Measurements from ENCODE around the gene THTPA.
"Not testable (repeated sequence)": the region's sequence is repeated elsewhere in the genome, so short reads cannot be mapped to it uniquely, and the experiment has no call there.

Gene THTPA

GRCh38 chr14:23533652-23534435, 22.2 kb upstream of the THTPA start:
- DNase-seq (ENCODE audit: low spot score), result no peak

DNA sequence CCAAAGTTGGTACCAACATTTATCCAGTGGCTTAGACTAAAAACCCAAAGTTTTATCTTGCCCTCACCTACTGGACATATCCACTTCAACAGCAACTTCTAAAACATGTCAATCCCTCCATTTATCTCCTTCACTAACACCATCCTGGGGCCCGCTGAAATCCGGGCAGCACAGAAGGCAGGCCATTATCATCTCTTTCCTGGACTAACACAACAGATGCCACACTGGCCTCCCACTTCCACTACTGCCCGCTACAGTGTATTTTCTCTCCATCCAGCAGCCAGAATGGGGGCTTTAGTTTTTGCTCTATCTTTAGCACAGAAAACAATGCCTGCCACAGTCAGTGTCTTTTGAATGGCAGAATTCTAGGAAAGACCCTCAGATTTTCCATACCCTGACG, 20.1 kb upstream of the THTPA start:
- DNase-seq (ENCODE audit: low spot score), result no peak

- no peak for DNase-seq (ENCODE audit: low spot score)
Measured at GRCh38 chr14:23536494-23536893, 19.6 kb upstream of the THTPA start.

- DNase-seq (ENCODE audit: low spot score), result not testable (repeated sequence)
Measured at GRCh38 chr14:23536906-23537305, 19.2 kb upstream of the THTPA start.

- DNase-seq (ENCODE audit: low spot score), result no peak
Measured at GRCh38 chr14:23537351-23538049, 18.6 kb upstream of the THTPA start.

DNA sequence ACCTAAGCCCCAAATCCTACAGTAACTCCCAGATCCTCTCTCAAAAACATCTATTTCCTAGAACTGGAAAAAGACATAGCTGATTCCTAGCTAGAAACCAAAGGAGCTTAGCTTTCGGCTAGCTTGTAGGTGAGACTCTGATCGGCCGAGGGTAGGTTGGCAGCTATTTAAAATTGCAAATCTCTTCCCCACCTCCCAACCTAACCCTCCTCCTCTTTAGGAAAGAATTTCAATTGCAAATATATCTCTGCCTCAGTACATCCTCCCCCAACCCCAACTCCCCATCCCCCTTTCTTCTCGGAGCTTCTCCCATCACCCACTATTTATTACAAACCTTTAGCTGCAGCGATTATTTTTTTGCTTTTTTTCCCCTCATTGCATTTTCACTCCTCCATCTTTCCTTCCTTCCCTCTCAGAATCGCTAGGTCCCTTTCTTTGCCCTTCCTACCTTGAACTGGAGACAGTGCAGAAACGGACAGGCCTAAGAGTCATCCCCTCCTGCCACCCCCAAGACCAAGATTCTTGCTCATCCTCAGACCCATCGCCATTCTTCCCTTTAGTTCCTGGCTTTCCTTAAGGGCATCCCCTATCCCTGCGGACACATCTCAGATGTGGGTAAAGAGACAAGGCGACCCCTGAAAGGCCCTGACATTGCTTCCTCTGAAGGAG, 17.9 kb upstream of the THTPA start:
- DNase-seq (ENCODE audit: low spot score), result no peak

GRCh38 chr14:23538785-23539184, 17.3 kb upstream of the THTPA start:
- peak; percentile 59 for DNase-seq (ENCODE audit: low spot score)

- DNase-seq (ENCODE audit: low spot score), result peak; percentile 86
Measured at GRCh38 chr14:23539248-23540140, 16.6 kb upstream of the THTPA start.

DNA sequence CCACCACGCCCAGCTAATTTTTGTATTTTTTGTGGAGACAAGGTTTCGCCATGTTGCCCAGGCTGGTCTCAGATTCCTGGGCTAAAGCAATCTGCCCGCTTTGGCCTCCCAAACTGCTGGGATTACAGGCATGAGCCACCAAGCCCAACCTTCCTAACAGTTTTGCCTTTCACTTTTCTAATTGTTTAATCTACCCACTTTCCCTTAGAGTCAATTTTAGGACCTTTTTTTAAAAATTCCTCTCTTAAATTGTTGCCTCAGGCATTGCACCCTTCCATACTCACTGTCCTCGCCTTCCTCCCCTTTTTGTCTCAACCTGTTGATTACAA, 16.0 kb upstream of the THTPA start:
- DNase-seq (ENCODE audit: low spot score), result no peak

DNA sequence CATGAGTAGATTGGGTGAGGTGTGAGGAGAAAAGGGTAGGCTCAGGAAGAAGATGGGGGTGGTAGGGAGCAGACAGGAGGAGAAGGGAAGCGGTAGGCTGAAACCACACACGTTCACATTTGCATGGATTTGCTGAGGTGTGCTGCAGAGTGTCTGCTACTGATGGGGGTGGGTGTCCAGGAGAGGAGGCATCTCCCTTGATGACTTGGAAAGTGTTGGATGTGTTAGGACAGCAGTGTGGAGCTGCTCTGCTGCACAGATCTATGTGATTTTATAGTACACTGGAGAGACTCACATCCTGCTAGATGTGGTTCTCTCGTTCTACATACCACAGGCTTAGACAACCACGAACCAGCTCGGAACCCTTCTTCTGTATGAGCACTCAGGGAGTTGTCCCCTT, 13.8 kb upstream of the THTPA start:
- DNase-seq (ENCODE audit: low spot score), result no peak

- no peak for DNase-seq (ENCODE audit: low spot score)
Measured at GRCh38 chr14:23543403-23543802, 12.7 kb upstream of the THTPA start.

DNA sequence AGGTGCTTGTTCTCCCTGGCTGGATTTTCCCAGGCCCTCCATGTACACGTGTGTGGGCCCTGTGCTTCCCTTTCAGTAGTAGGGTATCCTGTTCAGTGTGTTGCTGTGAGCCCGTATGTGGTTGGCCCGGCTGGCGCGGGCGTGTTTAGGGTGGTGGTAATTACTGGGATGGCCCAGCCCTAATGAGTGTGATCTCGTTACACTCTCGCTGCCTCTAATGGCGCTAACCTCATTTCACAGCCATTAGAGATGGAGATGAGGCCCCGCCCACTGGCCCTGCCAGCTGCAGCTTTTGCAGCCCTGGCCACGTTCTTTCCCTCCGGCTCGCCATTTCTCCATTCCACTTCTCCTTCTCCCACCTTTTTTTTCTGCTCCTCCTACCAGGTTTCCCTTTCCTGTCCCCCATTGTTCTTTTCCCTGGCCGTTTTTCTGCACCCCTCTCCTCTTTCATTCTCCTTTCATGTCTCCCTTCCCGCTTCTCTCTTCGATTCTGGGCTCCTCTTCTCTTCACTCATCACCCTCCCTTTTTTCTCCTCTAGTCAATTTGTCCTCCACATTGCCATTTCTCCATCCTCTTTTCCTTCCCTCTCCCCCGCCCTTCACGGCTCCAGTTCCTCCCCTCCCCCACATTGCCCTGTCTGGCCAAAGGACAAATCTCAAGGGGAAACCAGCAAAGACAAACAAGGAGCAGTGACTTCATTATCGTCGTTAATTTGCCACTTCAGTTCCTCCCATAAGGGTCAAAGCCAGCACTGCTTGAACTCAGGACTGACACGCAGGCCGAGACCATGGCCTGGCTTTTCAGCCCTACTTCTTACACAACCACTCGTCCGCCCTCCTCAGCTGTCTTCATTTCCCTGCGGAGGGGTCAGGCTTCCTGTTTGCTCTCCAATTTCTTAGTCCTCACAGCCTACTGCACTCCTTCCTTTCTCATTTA, 11.3 kb upstream of the THTPA start:
- no peak for DNase-seq (ENCODE audit: low spot score)

DNA sequence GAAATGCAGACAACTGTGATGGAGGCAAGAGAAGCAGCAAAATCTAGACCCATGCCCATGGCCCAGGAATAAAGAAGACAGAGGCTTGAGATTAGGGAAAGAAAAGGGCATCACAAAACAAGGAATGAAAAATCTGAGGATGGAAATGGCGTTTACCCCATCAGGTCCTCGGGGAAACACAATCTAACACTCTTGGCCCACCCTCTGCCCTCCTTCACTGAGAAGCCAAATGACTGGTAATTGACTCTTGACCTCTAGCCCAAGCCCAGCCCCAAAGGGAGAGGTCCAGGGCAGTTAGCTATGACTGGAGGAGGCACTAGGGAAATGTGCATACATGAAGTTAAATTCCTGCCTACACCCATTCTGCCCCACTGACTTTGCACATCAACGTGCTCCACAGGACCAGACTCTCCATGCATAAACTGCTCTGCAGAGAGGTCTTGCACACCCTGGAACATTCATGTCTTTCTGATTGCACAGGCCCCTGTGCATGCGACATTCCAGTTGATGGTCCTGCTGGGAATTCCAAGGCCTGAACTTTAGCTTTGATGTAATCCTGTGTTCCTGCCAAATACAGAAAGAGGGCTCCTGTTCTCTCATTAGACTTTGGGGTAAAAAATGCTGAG, 10.2 kb upstream of the THTPA start:
- DNase-seq (ENCODE audit: low spot score), result no peak

GRCh38 chr14:23546450-23547035, 9.5 kb upstream of the THTPA start:
- no peak for DNase-seq (ENCODE audit: low spot score)

DNA sequence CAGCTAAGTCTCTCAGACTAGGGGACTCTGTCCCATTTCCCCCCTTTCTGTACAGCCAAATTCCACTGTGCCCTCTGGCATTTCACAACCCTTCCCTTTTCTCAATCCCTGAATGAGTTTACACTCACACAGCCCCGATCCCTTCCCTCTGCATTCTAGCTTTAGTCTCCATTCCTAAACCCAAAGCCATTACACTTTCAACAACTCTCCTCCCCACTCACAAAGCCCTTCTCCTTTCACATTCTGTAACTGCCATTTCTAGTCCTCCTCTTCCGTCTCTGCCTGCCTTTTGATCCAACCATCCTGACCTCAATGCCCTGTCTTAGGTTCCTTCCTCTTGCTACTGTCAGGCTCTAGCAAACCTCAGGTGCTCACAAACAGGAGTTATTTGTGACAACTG, 8.1 kb upstream of the THTPA start:
- DNase-seq (ENCODE audit: low spot score), result no peak

DNA sequence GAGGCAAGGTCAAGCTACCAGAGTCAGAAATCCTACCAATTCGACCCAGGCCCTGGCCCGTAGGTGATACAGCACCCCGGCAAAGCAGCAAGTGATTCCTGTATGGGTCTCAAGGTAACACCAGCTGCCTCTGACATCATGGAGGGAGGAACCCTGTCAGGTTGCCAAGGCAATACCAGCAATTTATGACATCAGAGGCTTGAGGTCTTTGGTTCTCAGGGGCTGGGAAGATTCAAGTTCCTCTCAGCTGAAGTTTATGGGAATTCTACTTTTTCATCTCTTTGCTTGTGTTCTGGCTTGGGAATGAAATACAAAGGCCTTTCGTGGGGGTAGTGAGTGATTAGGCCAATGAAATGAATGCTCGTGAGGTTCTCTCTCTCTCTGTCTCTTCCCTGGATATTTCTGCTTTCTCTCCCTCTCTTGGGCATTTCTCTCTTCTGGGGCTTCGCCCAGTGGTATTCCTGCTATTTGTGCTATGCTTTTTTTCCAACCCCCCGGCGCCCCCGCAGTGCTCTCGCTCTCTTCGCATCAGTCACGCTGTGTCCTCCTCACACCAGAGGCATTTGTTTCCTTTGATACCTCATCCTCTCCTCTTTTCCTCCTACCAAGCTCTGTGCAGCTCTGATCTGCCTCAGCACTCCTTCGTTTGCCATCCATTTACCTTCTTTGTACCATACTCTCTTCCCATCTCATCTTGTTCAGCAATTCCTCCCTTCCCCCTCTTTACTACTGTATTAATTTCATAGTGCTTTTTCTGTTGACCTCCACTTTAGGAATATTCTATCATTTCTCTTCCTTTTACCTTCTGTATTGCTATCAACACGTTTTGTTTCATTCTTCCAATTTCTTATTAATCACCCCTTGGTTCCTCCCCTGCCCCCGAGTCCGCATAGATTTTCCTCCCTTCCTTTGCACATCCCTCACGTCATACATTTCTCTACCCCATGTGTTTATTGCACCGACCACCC, 7.4 kb upstream of the THTPA start:
- DNase-seq (ENCODE audit: low spot score), result no peak

DNA sequence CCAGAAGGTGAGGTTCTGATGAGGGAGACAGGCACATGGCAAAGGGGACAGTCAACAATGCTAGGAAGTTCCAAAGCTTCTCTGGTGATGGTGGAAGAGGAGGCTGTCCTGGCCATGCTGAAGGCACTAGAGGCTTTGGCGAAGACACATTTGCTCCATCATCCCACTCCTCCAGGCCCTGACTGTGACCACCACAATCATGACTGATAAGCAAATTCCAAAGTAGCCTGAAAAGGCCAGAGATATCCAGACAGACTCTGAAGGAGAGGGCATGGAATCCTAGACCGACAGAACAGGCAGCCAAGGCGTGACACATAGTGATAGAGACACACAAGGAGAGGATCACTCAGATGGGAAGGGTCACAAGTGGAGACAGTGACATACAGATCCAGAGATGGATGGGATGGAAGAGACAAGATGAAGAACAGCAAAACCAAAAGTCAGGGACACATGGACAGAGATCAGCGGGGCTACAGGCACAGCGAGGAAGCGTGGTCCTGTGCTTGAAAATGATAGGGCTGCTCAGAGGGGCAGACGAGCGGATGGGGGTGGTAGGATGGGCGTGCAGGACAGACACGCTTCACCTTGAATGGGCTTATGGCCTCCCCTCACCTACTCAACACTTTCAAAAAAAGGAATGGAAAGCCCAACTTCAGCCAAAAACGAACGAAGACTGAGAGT, 5.8 kb upstream of the THTPA start:
- DNase-seq (ENCODE audit: low spot score), result no peak

- DNase-seq (ENCODE audit: low spot score), result no peak
Measured at GRCh38 chr14:23550812-23551265, 5.2 kb upstream of the THTPA start.
